Spleen (tissue), 7 donors: Measurements from ENCODE around the gene SNX1.

Experiments
- POLR2AphosphoS5 ChIP-seq, 3 donors: sonication (generic); formaldehyde crosslinking; IDR thresholded peaks; one replicate each; pipeline ENCODE4 v1.5.1; 2017; ENCODE audit warnings: antibody characterized with exemption in 3 of 3
- TF ChIP-seq, protein P1 (sequence below), 11 experiments: fragments of 200-600 bp in 7 of 11; fragments of 450-650 bp in 4 of 11; sonication (generic) in 4 of 11; IDR thresholded peaks in 8 of 11; conservative IDR thresholded peaks in 3 of 11; 1 replicate in 7 of 11; 2 replicates in 4 of 11; pipeline versions ENCODE4 v1.4.0 to v1.8.0; 2016 to 2021; ENCODE audit warnings: antibody characterized with exemption in 11 of 11, inconsistent platforms in 4 of 11, mild to moderate bottlenecking in 1 of 11
- donor health status: DM: no; HTN: no; CAD: no; lungs with moderate emphysema.
- donor health status: DM: no; HTN: no; CAD: no.
- donor health status: DM: no; HTN: no; CAD: no.

DNA sequence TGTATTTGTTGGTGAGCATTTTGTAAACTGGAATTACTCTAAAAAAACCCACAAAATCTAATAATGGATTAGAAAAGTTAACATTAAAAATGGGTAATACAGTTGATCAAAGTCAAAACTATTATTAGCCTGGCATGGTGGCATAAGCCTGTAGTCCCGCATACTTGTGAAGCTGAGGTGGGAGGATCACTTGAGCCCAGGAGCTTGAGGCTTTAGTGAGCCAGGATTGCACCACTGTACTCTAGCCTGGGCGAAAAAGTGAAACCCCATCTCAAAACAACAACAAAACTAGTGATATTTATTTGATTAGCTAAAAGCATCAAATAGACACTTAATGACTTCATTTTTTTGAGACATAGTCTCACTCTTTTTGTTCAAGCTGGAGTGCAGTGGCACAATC, 3.6 kb downstream of the SNX1 start:
- TF ChIP-seq, protein P1, sequence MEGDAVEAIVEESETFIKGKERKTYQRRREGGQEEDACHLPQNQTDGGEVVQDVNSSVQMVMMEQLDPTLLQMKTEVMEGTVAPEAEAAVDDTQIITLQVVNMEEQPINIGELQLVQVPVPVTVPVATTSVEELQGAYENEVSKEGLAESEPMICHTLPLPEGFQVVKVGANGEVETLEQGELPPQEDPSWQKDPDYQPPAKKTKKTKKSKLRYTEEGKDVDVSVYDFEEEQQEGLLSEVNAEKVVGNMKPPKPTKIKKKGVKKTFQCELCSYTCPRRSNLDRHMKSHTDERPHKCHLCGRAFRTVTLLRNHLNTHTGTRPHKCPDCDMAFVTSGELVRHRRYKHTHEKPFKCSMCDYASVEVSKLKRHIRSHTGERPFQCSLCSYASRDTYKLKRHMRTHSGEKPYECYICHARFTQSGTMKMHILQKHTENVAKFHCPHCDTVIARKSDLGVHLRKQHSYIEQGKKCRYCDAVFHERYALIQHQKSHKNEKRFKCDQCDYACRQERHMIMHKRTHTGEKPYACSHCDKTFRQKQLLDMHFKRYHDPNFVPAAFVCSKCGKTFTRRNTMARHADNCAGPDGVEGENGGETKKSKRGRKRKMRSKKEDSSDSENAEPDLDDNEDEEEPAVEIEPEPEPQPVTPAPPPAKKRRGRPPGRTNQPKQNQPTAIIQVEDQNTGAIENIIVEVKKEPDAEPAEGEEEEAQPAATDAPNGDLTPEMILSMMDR (IDR thresholded peaks at IDR 0.05 in 8 of 11, conservative IDR thresholded peaks at IDR 0.05 in 3 of 11), result no peak
- TF ChIP-seq POLR2AphosphoS5 (IDR thresholded peaks at IDR 0.05), result no peak
